Measurements from ENCODE around the gene LGALS9. TPM values are rescaled to one million over a fixed set of nuclear protein-coding genes. Genes with fewer than 3 reads are reported as not detected.

The LGALS9 gene
- total RNA-seq, 1 experiment from 2014 or later, result 1.6 TPM

DNA sequence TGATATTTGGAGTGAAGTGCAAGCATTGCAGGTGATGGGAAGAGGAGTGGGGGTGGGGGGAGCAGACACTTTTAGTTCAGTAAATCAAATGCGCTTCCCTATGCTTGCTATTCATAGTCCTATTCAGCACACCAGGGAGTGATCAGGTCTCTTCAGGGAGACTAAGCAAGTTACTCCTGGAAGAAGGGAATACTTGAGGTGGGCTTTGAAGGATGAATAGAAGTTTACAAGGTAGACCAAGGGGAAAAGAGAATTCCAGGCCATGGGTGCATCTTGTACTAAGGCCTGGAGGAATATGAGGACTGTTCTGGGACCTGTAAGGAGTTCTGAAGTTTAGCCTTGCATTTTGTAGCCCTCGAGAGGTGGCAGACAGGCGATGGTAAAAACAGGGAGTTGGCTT, 40.1 kb upstream of the LGALS9 start:
- no TSS peak for BruUV-seq (replicated peaks)
- no peaks in the 10 kb centered on the region for H3K36me3 ChIP-seq (ENCODE audit: control insufficient read depth, insufficient read depth, low read length)
- in situ Hi-C loops (cut with HindIII; ENCODE audit: low pct_unique_long_range_greater_than_20kb, low sequenced_read_pairs), result no loop called here
- H3K9me3 ChIP-seq (ENCODE audit: control insufficient read depth, insufficient read depth, low read depth, low read length), result no peaks in the 10 kb centered on the region
- ChIA-PET POLR2A (no interaction called here), CTCF (interaction anchor here (0.6 kb wide), 1 partner anchor 11 kb away, joined by 3 read pairs; no protein-coding TSS in a partner anchor)
- TF ChIP-seq, protein P1, sequence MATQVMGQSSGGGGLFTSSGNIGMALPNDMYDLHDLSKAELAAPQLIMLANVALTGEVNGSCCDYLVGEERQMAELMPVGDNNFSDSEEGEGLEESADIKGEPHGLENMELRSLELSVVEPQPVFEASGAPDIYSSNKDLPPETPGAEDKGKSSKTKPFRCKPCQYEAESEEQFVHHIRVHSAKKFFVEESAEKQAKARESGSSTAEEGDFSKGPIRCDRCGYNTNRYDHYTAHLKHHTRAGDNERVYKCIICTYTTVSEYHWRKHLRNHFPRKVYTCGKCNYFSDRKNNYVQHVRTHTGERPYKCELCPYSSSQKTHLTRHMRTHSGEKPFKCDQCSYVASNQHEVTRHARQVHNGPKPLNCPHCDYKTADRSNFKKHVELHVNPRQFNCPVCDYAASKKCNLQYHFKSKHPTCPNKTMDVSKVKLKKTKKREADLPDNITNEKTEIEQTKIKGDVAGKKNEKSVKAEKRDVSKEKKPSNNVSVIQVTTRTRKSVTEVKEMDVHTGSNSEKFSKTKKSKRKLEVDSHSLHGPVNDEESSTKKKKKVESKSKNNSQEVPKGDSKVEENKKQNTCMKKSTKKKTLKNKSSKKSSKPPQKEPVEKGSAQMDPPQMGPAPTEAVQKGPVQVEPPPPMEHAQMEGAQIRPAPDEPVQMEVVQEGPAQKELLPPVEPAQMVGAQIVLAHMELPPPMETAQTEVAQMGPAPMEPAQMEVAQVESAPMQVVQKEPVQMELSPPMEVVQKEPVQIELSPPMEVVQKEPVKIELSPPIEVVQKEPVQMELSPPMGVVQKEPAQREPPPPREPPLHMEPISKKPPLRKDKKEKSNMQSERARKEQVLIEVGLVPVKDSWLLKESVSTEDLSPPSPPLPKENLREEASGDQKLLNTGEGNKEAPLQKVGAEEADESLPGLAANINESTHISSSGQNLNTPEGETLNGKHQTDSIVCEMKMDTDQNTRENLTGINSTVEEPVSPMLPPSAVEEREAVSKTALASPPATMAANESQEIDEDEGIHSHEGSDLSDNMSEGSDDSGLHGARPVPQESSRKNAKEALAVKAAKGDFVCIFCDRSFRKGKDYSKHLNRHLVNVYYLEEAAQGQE (IDR thresholded peaks at IDR 0.05; ENCODE audit: insufficient read depth in 1 of 2, low read depth in 2 of 2, low read length in 1 of 2), result no peak
- TF ChIP-seq, protein P2, sequence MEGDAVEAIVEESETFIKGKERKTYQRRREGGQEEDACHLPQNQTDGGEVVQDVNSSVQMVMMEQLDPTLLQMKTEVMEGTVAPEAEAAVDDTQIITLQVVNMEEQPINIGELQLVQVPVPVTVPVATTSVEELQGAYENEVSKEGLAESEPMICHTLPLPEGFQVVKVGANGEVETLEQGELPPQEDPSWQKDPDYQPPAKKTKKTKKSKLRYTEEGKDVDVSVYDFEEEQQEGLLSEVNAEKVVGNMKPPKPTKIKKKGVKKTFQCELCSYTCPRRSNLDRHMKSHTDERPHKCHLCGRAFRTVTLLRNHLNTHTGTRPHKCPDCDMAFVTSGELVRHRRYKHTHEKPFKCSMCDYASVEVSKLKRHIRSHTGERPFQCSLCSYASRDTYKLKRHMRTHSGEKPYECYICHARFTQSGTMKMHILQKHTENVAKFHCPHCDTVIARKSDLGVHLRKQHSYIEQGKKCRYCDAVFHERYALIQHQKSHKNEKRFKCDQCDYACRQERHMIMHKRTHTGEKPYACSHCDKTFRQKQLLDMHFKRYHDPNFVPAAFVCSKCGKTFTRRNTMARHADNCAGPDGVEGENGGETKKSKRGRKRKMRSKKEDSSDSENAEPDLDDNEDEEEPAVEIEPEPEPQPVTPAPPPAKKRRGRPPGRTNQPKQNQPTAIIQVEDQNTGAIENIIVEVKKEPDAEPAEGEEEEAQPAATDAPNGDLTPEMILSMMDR (IDR thresholded peaks at IDR 0.05), result no peak
- TF ChIP-seq TCF7L2 (IDR thresholded peaks at IDR 0.05; ENCODE audit: low read depth, low read length) (no peak), SIN3A (IDR thresholded peaks at IDR 0.05; ENCODE audit: borderline replicate concordance, insufficient read depth, low read depth, low read length) (no peak), POLR2AphosphoS5 (IDR thresholded peaks at IDR 0.05; ENCODE audit: low read depth, low read length) (no peak)
- no peaks in the 10 kb centered on the region for H3K4me1 ChIP-seq (ENCODE audit: control insufficient read depth, insufficient read depth, low read length)
- no peak overlapping the region for H3K27ac ChIP-seq (ENCODE audit: low read length)
- intact Hi-C loops (cut with micrococcal nuclease; ENCODE audit: unreplicated experiment), result loop anchor here (10.0 kb wide), 1 partner anchor 96 kb away; no protein-coding TSS in a partner anchor
- ATAC-seq, result no peak
- H3K27me3 ChIP-seq (ENCODE audit: control insufficient read depth, insufficient read depth, low read length), result no peaks in the 10 kb centered on the region
- no peak for DNase-seq (ENCODE audit: low read depth, low spot score)
- no peak overlapping the region for H3K4me3 ChIP-seq (ENCODE audit: low read depth in 2 of 2, low read length in 2 of 2)

GRCh38 chr17:27591986-27592385, 39.0 kb upstream of the LGALS9 start:
- CTCF ChIA-PET, result no interaction called here

More at GRCh38 chr17:27591986-27592385, 39.0 kb upstream of the LGALS9 start:
- no peak for DNase-seq (ENCODE audit: low read depth, low spot score)
- ATAC-seq, result no peak
- intact Hi-C loops (cut with micrococcal nuclease; ENCODE audit: unreplicated experiment) (loop anchor here (10.0 kb wide), 1 partner anchor 97 kb away; no protein-coding TSS in a partner anchor), in situ Hi-C loops (cut with HindIII; ENCODE audit: low pct_unique_long_range_greater_than_20kb, low sequenced_read_pairs) (no loop called here)
- H3K4me1 ChIP-seq (ENCODE audit: control insufficient read depth, insufficient read depth, low read length), result no peaks in the 10 kb centered on the region
- no peak for TF ChIP-seq POLR2AphosphoS5 (IDR thresholded peaks at IDR 0.05; ENCODE audit: low read depth, low read length)
- no peak for TF ChIP-seq SIN3A (IDR thresholded peaks at IDR 0.05; ENCODE audit: borderline replicate concordance, insufficient read depth, low read depth, low read length)
- no peak for TF ChIP-seq TCF7L2 (IDR thresholded peaks at IDR 0.05; ENCODE audit: low read depth, low read length)
- TF ChIP-seq, protein P2 (IDR thresholded peaks at IDR 0.05), result no peak
- TF ChIP-seq, protein P1 (IDR thresholded peaks at IDR 0.05; ENCODE audit: insufficient read depth in 1 of 2, low read depth in 2 of 2, low read length in 1 of 2), result no peak
- no TSS peak for BruUV-seq (replicated peaks)
- H3K9me3 ChIP-seq (ENCODE audit: control insufficient read depth, insufficient read depth, low read depth, low read length), result no peaks in the 10 kb centered on the region
- no peaks in the 10 kb centered on the region for H3K36me3 ChIP-seq (ENCODE audit: control insufficient read depth, insufficient read depth, low read length)
- POLR2A ChIA-PET, result no interaction called here
- no peak overlapping the region for H3K4me3 ChIP-seq (ENCODE audit: low read depth in 2 of 2, low read length in 2 of 2)
- H3K27me3 ChIP-seq (ENCODE audit: control insufficient read depth, insufficient read depth, low read length), result no peaks in the 10 kb centered on the region
- no peak overlapping the region for H3K27ac ChIP-seq (ENCODE audit: low read length)

All from Panc1 (cell line).